WTC11 (cell line): ENCODE data around the gene CADM2. TPM values are rescaled to one million over a fixed set of nuclear protein-coding genes. Genes with fewer than 3 reads are reported as not detected.

Experiments used
- ATAC-seq: fragments of 200-7000 bp; cut with Tn5 transposase; 2 replicates; pipeline ENCODE4 v1.10.0; 2021; ENCODE audit warnings: mild to moderate bottlenecking, moderate library complexity
- CTCF ChIA-PET: fragments of 300-600 bp; sonication (Branson Sonifier 250); formaldehyde crosslinking; loops from one replicate; lab custom pipeline; 2021; ENCODE audit warnings: antibody characterized with exemption; lab: Charles Lee
- POLR2A ChIA-PET: fragments of 350-600 bp; sonication (Branson Sonifier 250); formaldehyde crosslinking; loops from one replicate; lab custom pipeline; 2021; ENCODE audit warnings: antibody characterized with exemption; lab: Charles Lee
- DNase-seq: peaks from one replicate; pipeline ENCODE4 v3.0.0; 2021; ENCODE audit warnings: low spot score
- H3K27ac Mint-ChIP-seq: 2 replicates; pipeline ENCODE4 v1.8.0; 2021; ENCODE audit warnings: mixed read lengths
- H3K27me3 Mint-ChIP-seq: 2 replicates; pipeline ENCODE4 v1.8.0; 2021; ENCODE audit warnings: low read depth, mild to moderate bottlenecking, moderate library complexity, mixed read lengths
- H3K36me3 Mint-ChIP-seq: 2 replicates; pipeline ENCODE4 v1.8.0; 2021; ENCODE audit warnings: mixed read lengths
- H3K4me1 Mint-ChIP-seq: 2 replicates; pipeline ENCODE4 v1.8.0; 2022; ENCODE audit warnings: mixed read lengths
- H3K4me3 Mint-ChIP-seq: 2 replicates; pipeline ENCODE4 v1.8.0; 2021; ENCODE audit warnings: mild to moderate bottlenecking, moderate library complexity, mixed read lengths
- H3K9me3 Mint-ChIP-seq: 2 replicates; pipeline ENCODE4 v1.8.0; 2021; ENCODE audit warnings: mixed read lengths
- AFF4 ChIP-seq: sonication (generic); formaldehyde crosslinking; IDR thresholded peaks from 2 replicates; pipeline ENCODE4 v1.8.1; 2023; ENCODE audit warnings: mild to moderate bottlenecking, missing genetic modification reagents, borderline replicate concordance
- ATF6 ChIP-seq: sonication (generic); formaldehyde crosslinking; IDR thresholded peaks from 2 replicates; pipeline ENCODE4 v1.8.1; 2023; ENCODE audit warnings: mild to moderate bottlenecking, missing genetic modification reagents
- CREB1 ChIP-seq: sonication (generic); formaldehyde crosslinking; IDR thresholded peaks from 2 replicates; pipeline ENCODE4 v1.8.0; 2023; ENCODE audit warnings: mild to moderate bottlenecking, missing genetic modification reagents
- CTCF ChIP-seq: fragments of 200-600 bp; IDR thresholded peaks from 2 replicates; pipeline ENCODE4 v1.8.0; 2022; ENCODE audit warnings: antibody characterized with exemption
- E2F5 ChIP-seq: sonication (generic); formaldehyde crosslinking; IDR thresholded peaks from 2 replicates; pipeline ENCODE4 v1.8.1; 2022; ENCODE audit warnings: mild to moderate bottlenecking, moderate library complexity, missing genetic modification reagents
- ELF4 ChIP-seq: sonication (generic); formaldehyde crosslinking; IDR thresholded peaks from 2 replicates; pipeline ENCODE4 v1.8.1; 2022; ENCODE audit warnings: low read depth, mild to moderate bottlenecking, moderate library complexity, missing genetic modification reagents
- ETV6 ChIP-seq: sonication (generic); formaldehyde crosslinking; IDR thresholded peaks from 2 replicates; pipeline ENCODE4 v1.8.1; 2022; ENCODE audit warnings: mild to moderate bottlenecking, missing genetic modification reagents
- GABPB1 ChIP-seq: sonication (generic); formaldehyde crosslinking; IDR thresholded peaks from 2 replicates; pipeline ENCODE4 v1.8.1; 2023; ENCODE audit warnings: mild to moderate bottlenecking, missing genetic modification reagents
- IRF2 ChIP-seq: sonication (generic); formaldehyde crosslinking; IDR thresholded peaks from 2 replicates; pipeline ENCODE4 v1.8.0; 2022; ENCODE audit warnings: low read depth, missing genetic modification reagents, borderline replicate concordance
- KAT7 ChIP-seq: sonication (generic); formaldehyde crosslinking; IDR thresholded peaks from 2 replicates; pipeline ENCODE4 v1.8.1; 2023; ENCODE audit warnings: missing genetic modification reagents, mild to moderate bottlenecking, borderline replicate concordance
- NR3C1 ChIP-seq: sonication (generic); formaldehyde crosslinking; conservative IDR thresholded peaks from 2 replicates; pipeline ENCODE4 v1.8.1; 2023; ENCODE audit warnings: low read depth, mild to moderate bottlenecking, missing genetic modification reagents
- PREB ChIP-seq: sonication (generic); formaldehyde crosslinking; IDR thresholded peaks from 2 replicates; pipeline ENCODE4 v1.8.1; 2022; ENCODE audit warnings: mild to moderate bottlenecking, missing genetic modification reagents, moderate library complexity, borderline replicate concordance
- TEAD4 ChIP-seq: sonication (generic); formaldehyde crosslinking; IDR thresholded peaks from 2 replicates; pipeline ENCODE4 v1.8.0; 2022; ENCODE audit warnings: mild to moderate bottlenecking, missing genetic modification reagents
- ZNF232 ChIP-seq: sonication (generic); formaldehyde crosslinking; IDR thresholded peaks from 2 replicates; pipeline ENCODE4 v1.8.0; 2022; ENCODE audit warnings: mild to moderate bottlenecking, missing genetic modification reagents
- ZNF512 ChIP-seq: sonication (generic); formaldehyde crosslinking; IDR thresholded peaks from 2 replicates; pipeline ENCODE4 v1.8.1; 2022; ENCODE audit warnings: missing genetic modification reagents, borderline replicate concordance
- total RNA-seq: library from RNA; stranded (reverse); gene quantifications from 3 replicates; pipeline ENCODE4 v1.2.3, GENCODE V29; 2021

CADM2 gene
- total RNA-seq, 1 experiment from 2014 or later: 18.8 TPM

GRCh38 chr3:84965141-84965540, 6.4 kb downstream of the CADM2 start (continued):
- TF ChIP-seq GABPB1 (no peak), ZNF232 (CRISPR knock-in tag) (no peak), E2F5 (CRISPR knock-in tag) (no peak), TEAD4 (no peak), ATF6 (CRISPR knock-in tag) (no peak), CTCF (no peak), ELF4 (no peak)

- Mint-ChIP-seq H3K4me1 (peaks cover 83% of the 10 kb centered on the region), H3K36me3 (no peaks in the 10 kb centered on the region), H3K4me3 (peak overlapping the region; percentile 39), H3K27me3 (no peaks in the 10 kb centered on the region), H3K27ac (peak overlapping the region; percentile 82), H3K9me3 (no peaks in the 10 kb centered on the region)
- ATAC-seq (peak; percentile 79), DNase-seq (no peak)
- ChIA-PET POLR2A (interaction anchor here (1.7 kb wide), 1 partner anchor 9 kb away, joined by 5 read pairs; the partner anchor contains the start of gene CADM2), CTCF (interaction anchor here (1.0 to 1.3 kb wide), 2 partner anchors 9 to 25 kb away, joined by 3 to 4 read pairs; partner anchors contain the start of gene CADM2)
- TF ChIP-seq CREB1 (CRISPR knock-in tag): no peak
- TF ChIP-seq KAT7: no peak
- TF ChIP-seq IRF2 (CRISPR knock-in tag): no peak
- TF ChIP-seq ETV6 (CRISPR knock-in tag): no peak
- no peak for TF ChIP-seq NR3C1 (CRISPR knock-in tag)
- TF ChIP-seq AFF4 (CRISPR knock-in tag): no peak
- TF ChIP-seq ZNF512 (CRISPR knock-in tag): no peak
- TF ChIP-seq PREB (CRISPR knock-in tag): no peak
These were observed 9.2 kb downstream of the CADM2 start for GRCh38 chr3:84967767-84968581.
